Measurements from ENCODE around the gene KCND3. TPM values are rescaled to one million over a fixed set of nuclear protein-coding genes. Genes with fewer than 3 reads are reported as not detected.
A peak's percentile ranks its signal among the peaks of the same experiment; 100 is the strongest.

Gene KCND3
- total RNA-seq, 4 donors from 2014 or later, result 2.4 to 6.0 (median 3.9) TPM

DNA sequence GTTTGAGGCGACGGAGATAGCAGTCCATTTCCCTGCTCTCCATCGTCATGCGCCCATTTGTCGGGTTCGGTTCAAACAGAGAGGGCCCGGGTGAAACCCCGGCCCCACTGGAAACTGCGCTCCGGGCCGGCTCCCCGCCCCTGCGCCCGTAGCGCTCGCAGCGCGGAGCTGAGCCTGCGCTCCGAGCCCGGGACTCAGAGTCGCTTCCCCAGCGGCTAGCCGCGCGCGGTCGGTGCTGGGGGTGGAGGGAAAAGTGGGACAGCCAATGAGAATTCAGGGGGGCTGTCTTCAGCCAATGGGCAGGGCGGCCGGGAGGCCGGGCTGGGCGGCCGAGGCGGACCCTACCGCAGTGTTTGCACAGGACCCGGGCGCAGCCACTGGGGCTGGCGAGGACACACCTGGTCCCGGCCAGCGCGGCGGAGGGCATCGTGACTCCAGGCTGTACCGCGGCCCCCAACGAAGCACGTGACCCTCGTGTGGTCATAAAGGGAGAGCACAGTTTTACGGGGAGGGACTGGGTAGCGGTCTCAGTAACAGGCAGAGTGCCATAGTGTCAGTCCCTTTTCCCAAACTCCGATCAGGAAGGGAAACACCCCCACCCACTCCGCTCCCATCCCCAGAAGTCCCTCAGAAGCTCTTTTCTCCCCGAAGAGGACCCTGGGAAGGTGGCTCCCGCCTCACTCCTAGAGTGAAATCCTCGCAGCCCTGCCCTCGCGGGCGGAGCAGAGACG, 250.1 kb downstream of the KCND3 start, which contains the start of gene INKA2:
Gene INKA2, minus strand, starts transcription at position 202 of the 731 bp plus-strand sequence. Its CDS starts 153 bp downstream, at position 49.
- Histone ChIP-seq H3K36me3 (peaks cover 0 to 5% (median 0%) of the 10 kb centered on the region in 3 donors), H3K4me1 (peaks cover 21 to 65% (median 35%) of the 10 kb centered on the region in 3 donors), H3K4me3 (peak within 1 kb of the TSS; percentile 64 to 78 (median 69)), H3K27me3 (peaks cover 0 to 12% (median 0%) of the 10 kb centered on the region in 4 donors), H3K9me3 (no peaks in the 10 kb centered on the region), H3K27ac (peak within 1 kb of the TSS; percentile 93 to 97 (median 95))
- DNase-seq, result peak; percentile 37
- TF ChIP-seq POLR2A (IDR thresholded peaks at IDR 0.05), result peak in 3 of 4 donors; percentile 5 to 88 (median 83)
- TF ChIP-seq, protein P1, sequence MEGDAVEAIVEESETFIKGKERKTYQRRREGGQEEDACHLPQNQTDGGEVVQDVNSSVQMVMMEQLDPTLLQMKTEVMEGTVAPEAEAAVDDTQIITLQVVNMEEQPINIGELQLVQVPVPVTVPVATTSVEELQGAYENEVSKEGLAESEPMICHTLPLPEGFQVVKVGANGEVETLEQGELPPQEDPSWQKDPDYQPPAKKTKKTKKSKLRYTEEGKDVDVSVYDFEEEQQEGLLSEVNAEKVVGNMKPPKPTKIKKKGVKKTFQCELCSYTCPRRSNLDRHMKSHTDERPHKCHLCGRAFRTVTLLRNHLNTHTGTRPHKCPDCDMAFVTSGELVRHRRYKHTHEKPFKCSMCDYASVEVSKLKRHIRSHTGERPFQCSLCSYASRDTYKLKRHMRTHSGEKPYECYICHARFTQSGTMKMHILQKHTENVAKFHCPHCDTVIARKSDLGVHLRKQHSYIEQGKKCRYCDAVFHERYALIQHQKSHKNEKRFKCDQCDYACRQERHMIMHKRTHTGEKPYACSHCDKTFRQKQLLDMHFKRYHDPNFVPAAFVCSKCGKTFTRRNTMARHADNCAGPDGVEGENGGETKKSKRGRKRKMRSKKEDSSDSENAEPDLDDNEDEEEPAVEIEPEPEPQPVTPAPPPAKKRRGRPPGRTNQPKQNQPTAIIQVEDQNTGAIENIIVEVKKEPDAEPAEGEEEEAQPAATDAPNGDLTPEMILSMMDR (IDR thresholded peaks at IDR 0.05), result peak in 1 of 6 experiments; percentile 4
- 0% methylated on average over 8 of the region's 59 CpGs; no CpG with 5 or more reads in 1 of the 2 donors for WGBS, 2 donors
- intact Hi-C loops (cut with DNase I), result no loop called here

DNA sequence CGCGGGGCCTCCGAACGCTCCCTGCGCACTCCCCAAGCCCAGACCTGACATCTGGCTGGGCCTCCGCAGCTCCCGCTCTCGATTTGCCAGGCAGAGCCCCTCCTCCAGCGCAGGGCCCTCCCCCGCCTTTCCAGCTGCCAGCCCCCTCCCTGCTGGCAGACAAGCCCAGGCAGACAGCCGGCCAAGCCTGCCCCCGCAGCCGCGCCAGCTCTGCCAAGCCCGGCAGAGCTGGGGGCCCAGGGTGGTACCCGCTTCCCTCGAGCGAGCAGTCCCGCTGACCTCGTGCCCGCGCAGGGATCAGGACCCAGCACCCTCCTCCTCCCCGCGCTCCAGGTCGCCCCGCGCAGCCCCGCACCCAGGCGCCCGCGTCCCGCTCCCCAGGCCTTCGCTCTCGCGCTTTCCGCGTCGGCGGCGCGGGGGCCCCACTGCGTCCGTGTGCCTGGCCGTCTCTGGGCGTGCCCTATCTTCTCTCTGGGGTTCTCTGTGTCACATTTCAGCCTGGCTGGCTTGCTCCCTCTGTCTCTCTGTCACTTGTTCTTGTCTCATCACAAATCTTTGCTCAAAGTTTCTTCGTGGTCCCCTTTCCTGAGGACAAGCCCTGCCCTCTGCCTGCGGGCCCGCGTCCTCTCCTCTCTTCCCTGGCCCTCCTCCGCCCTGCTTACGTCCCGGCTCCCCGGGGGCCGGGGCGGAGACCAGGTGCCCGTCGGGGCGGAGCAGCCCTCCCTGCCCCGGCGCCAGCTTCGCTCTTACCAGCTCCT, 250.9 kb downstream of the KCND3 start:
- peaks cover 28 to 73% (median 42%) of the 10 kb centered on the region in 3 donors for H3K4me1 ChIP-seq

GRCh38 chr1:111738133-111738435, 251.4 kb downstream of the KCND3 start:
- Histone ChIP-seq H3K4me3 (peak overlapping the region; percentile 64 to 78 (median 69)), H3K27me3 (peaks cover 0 to 12% (median 0%) of the 10 kb centered on the region in 4 donors), H3K4me1 (peaks cover 30 to 78% (median 47%) of the 10 kb centered on the region in 3 donors), H3K36me3 (peaks cover 0 to 5% (median 0%) of the 10 kb centered on the region in 3 donors), H3K27ac (peak overlapping the region; percentile 93 to 97 (median 95)), H3K9me3 (no peaks in the 10 kb centered on the region)
- TF ChIP-seq POLR2A (IDR thresholded peaks at IDR 0.05), result no peak
- TF ChIP-seq, protein P1 (IDR thresholded peaks at IDR 0.05), result no peak
- DNase-seq, result no peak
- 12 to 13% methylated on average over 8 of the region's 9 CpGs for WGBS, 2 donors
- intact Hi-C loops (cut with DNase I), result no loop called here

More for the DNA sequence above, 250.9 kb downstream of the KCND3 start:
- TF ChIP-seq, protein P1 (IDR thresholded peaks at IDR 0.05), result peak in 1 of 6 experiments; percentile 4
- peak in 2 of 4 donors; percentile 62 to 63 for TF ChIP-seq POLR2A (IDR thresholded peaks at IDR 0.05)
- Histone ChIP-seq H3K4me3 (peak overlapping the region; percentile 64 to 78 (median 69)), H3K27me3 (peaks cover 0 to 12% (median 0%) of the 10 kb centered on the region in 4 donors), H3K27ac (peak overlapping the region; percentile 93 to 97 (median 95)), H3K9me3 (no peaks in the 10 kb centered on the region), H3K36me3 (peaks cover 0 to 5% (median 0%) of the 10 kb centered on the region in 3 donors)
- 0 to 1% methylated on average over 17 to 28 of the region's 61 CpGs for WGBS, 2 donors
- intact Hi-C loops (cut with DNase I), result no loop called here
- DNase-seq, result no peak

- peaks cover 30 to 84% (median 51%) of the 10 kb centered on the region in 3 donors for H3K4me1 ChIP-seq
- H3K4me3 ChIP-seq, result peak overlapping the region; percentile 64 to 78 (median 69)
- intact Hi-C loops (cut with DNase I), result no loop called here
- peaks cover 0 to 12% (median 0%) of the 10 kb centered on the region in 4 donors for H3K27me3 ChIP-seq
- peaks cover 0 to 5% (median 0%) of the 10 kb centered on the region in 3 donors for H3K36me3 ChIP-seq
- H3K27ac ChIP-seq, result peak overlapping the region; percentile 93 to 97 (median 95)
- 36 to 41% methylated on average over 7 to 8 of the region's 8 CpGs for WGBS, 2 donors
- no peak for TF ChIP-seq POLR2A (IDR thresholded peaks at IDR 0.05)
- TF ChIP-seq, protein P1 (IDR thresholded peaks at IDR 0.05), result no peak
- no peaks in the 10 kb centered on the region for H3K9me3 ChIP-seq
- DNase-seq, result no peak
Measured at GRCh38 chr1:111737216-111738132, 252.0 kb downstream of the KCND3 start.
